Hepatocyte (in vitro differentiated cells): Measurements from ENCODE around the gene ERC2.

Source experiments
- CTCF ChIP-seq: fragments of 200-600 bp; sonication (generic); IDR thresholded peaks from 2 replicates; pipeline ENCODE4 v1.5.1; 2016; ENCODE audit warnings: antibody characterized with exemption, mild to moderate bottlenecking; ENCODE audit not compliant: poor library complexity
- EZH2 ChIP-seq: fragments of 200-600 bp; sonication (generic); IDR thresholded peaks from 2 replicates; pipeline ENCODE4 v1.6.1; 2016; ENCODE audit warnings: antibody characterized with exemption, mild to moderate bottlenecking, borderline replicate concordance

- TF ChIP-seq EZH2: no peak
- TF ChIP-seq CTCF: no peak
Observed at GRCh38 chr3:56321892-56322291, 146.4 kb downstream of the ERC2 start.
